HCT116 (cell line): ENCODE results near the gene PKNOX2. TPM values are rescaled to one million over a fixed set of nuclear protein-coding genes. Genes with fewer than 3 reads are reported as not detected.

ENCODE experiments used
- ATAC-seq: fragments of 200-7000 bp; cut with Tn5 transposase; 2 replicates; pipeline ENCODE4 v1.9.1; 2020; ENCODE audit warnings: mild to moderate bottlenecking, moderate library complexity
- BruUV-seq: library from RNA; stranded (reverse); fragments of 400-500 nt; replicated peaks from 2 replicates; lab custom pipeline; 2021; lab: Mats Ljungman, UMichigan
- CTCF ChIA-PET: fragments of 300-600 bp; sonication (Branson Sonifier 250); formaldehyde crosslinking; loops from one replicate; lab custom pipeline; 2021; ENCODE audit warnings: antibody characterized with exemption; lab: Charles Lee
- POLR2A ChIA-PET: fragments of 300-600, 350-600 bp; sonication (Branson Sonifier 250); formaldehyde crosslinking; loops from one replicate; lab custom pipeline; 2021; ENCODE audit warnings: antibody characterized with exemption; lab: Charles Lee
- RAD21 ChIA-PET, 2 experiments: fragments of 300-600 bp; sonication (Branson Sonifier 250); formaldehyde crosslinking; loops; one replicate each; lab custom pipeline; 2023; ENCODE audit warnings: low total read pairs in 2 of 2; ENCODE audit not compliant: uncharacterized antibody in 2 of 2, unreplicated experiment in 2 of 2, low non-redundant PET in 1 of 2; lab: Charles Lee
- DNase-seq: peaks from one replicate; pipeline ENCODE4 v3.0.0-alpha.2; 2010; ENCODE audit warnings: low read depth, low spot score
- H2AFZ ChIP-seq: fragments of 200-600 bp; shearing (Covaris generic), sonication (generic); 2 replicates; pipeline ENCODE4 v1.6.1; 2017; ENCODE audit warnings: low read depth, mixed run types, mixed read lengths, antibody characterized with exemption, low read length; ENCODE audit not compliant: poor library complexity, severe bottlenecking
- H3K27ac ChIP-seq: 2 replicates; pipeline ENCODE4 v1.5.1; 2012; ENCODE audit warnings: low read depth, low read length
- H3K27me3 ChIP-seq: fragments of 200-600 bp; sonication (generic); 2 replicates; pipeline ENCODE4 v1.6.1; 2016; ENCODE audit warnings: mixed run types, low read length, mixed read lengths; ENCODE audit not compliant: insufficient read depth
- H3K36me3 ChIP-seq, 2 experiments: fragments of 200-500 bp in 1 of 2; fragments of 200-600 bp in 1 of 2; sonication (Bioruptor generic) in 1 of 2; sonication (generic) in 1 of 2; 2 replicates each; pipeline versions ENCODE4 v1.5.1 to v1.6.1; 2014 to 2016; ENCODE audit warnings: low read length in 2 of 2, inconsistent platforms in 1 of 2, mixed read lengths in 1 of 2, mixed run types in 1 of 2; ENCODE audit not compliant: insufficient read depth in 2 of 2, control insufficient read depth in 1 of 2
- H3K4me1 ChIP-seq, 2 experiments: fragments of 200-600 bp in 1 of 2; sonication (generic) in 1 of 2; 2 replicates each; pipeline versions ENCODE4 v1.5.1 to v1.6.1; 2012 to 2017; ENCODE audit warnings: low read length in 2 of 2, inconsistent platforms in 1 of 2, mild to moderate bottlenecking in 1 of 2, mixed read lengths in 1 of 2, mixed run types in 1 of 2, moderate library complexity in 1 of 2; ENCODE audit not compliant: insufficient read depth in 2 of 2, control insufficient read depth in 1 of 2
- H3K4me2 ChIP-seq: fragments of 200-600 bp; sonication (generic); 2 replicates; pipeline ENCODE4 v1.6.1; 2017; ENCODE audit warnings: mixed run types, low read length, mixed read lengths
- H3K4me3 ChIP-seq, 2 experiments: fragments of 200-600 bp in 1 of 2; sonication (generic) in 1 of 2; replicated peaks in 1 of 2; 2 replicates each; pipeline ENCODE4 v1.5.1; 2011 to 2016; ENCODE audit warnings: low read length in 2 of 2, control low read depth in 1 of 2, low read depth in 1 of 2, mild to moderate bottlenecking in 1 of 2, mixed read lengths in 1 of 2, mixed run types in 1 of 2
- H3K79me2 ChIP-seq: fragments of 200-600 bp; sonication (generic); 2 replicates; pipeline ENCODE4 v1.6.1; 2017; ENCODE audit warnings: mild to moderate bottlenecking, mixed run types, low read length, moderate library complexity, mixed read lengths; ENCODE audit not compliant: insufficient read depth
- H3K9ac ChIP-seq: fragments of 200-600 bp; sonication (generic); 2 replicates; pipeline ENCODE4 v1.6.1; 2016; ENCODE audit warnings: low read length, mixed read lengths
- H3K9me2 ChIP-seq: fragments of 200-600 bp; sonication (generic), shearing (Covaris generic); 2 replicates; pipeline ENCODE4 v1.6.1; 2017; ENCODE audit warnings: mixed run types, mild to moderate bottlenecking, moderate library complexity; ENCODE audit not compliant: insufficient read depth
- H3K9me3 ChIP-seq, 2 experiments: fragments of 200-500 bp in 1 of 2; fragments of 200-600 bp in 1 of 2; sonication (Bioruptor generic) in 1 of 2; sonication (generic) in 1 of 2; 2 replicates each; pipeline ENCODE4 v1.6.1; 2014 to 2017; ENCODE audit warnings: low read length in 2 of 2, mixed read lengths in 2 of 2, inconsistent platforms in 1 of 2, low read depth in 1 of 2, mild to moderate bottlenecking in 1 of 2, mixed run types in 1 of 2, moderate library complexity in 1 of 2; ENCODE audit not compliant: control insufficient read depth in 1 of 2, insufficient read depth in 1 of 2
- H4K20me1 ChIP-seq: fragments of 200-600 bp; sonication (generic), shearing (Covaris generic); 2 replicates; pipeline ENCODE4 v1.6.1; 2017; ENCODE audit warnings: mixed run types, mild to moderate bottlenecking, moderate library complexity; ENCODE audit not compliant: insufficient read depth
- CBX3 ChIP-seq: IDR thresholded peaks from 2 replicates; pipeline ENCODE4 v1.6.1; 2012; ENCODE audit warnings: low read depth
- CEBPB ChIP-seq: IDR thresholded peaks from 2 replicates; pipeline ENCODE4 v1.6.1; 2012; ENCODE audit warnings: low read depth
- ELF1 ChIP-seq: IDR thresholded peaks from 2 replicates; pipeline ENCODE4 v1.6.1; 2012; ENCODE audit warnings: low read depth, borderline replicate concordance
- EZH2 ChIP-seq: fragments of 200-600 bp; sonication (generic); IDR thresholded peaks from 2 replicates; pipeline ENCODE4 v1.6.1; 2017; ENCODE audit warnings: antibody characterized with exemption, mixed run types
- EZH2phosphoT487 ChIP-seq: fragments of 200-600 bp; IDR thresholded peaks from 2 replicates; pipeline ENCODE4 v1.6.1; 2018; ENCODE audit warnings: antibody characterized with exemption, borderline replicate concordance
- FOSL1 ChIP-seq: IDR thresholded peaks from 2 replicates; pipeline ENCODE4 v1.6.1; 2012; ENCODE audit warnings: low read depth
- POLR2A ChIP-seq: IDR thresholded peaks from 2 replicates; pipeline ENCODE4 v1.7.0; 2011; ENCODE audit warnings: borderline replicate concordance; ENCODE audit not compliant: insufficient read depth, insufficient read length; ENCODE audit errors: extremely low read depth
- POLR2AphosphoS5 ChIP-seq: IDR thresholded peaks from 2 replicates; pipeline ENCODE4 v1.6.1; 2011; ENCODE audit warnings: mild to moderate bottlenecking, low read depth, low read length, moderate library complexity
- RAD21 ChIP-seq: IDR thresholded peaks from 2 replicates; pipeline ENCODE4 v1.6.1; 2012; ENCODE audit warnings: low read depth, mild to moderate bottlenecking
- SIN3A ChIP-seq: IDR thresholded peaks from 2 replicates; pipeline ENCODE4 v1.6.1; 2012; ENCODE audit warnings: low read depth
- SP1 ChIP-seq: IDR thresholded peaks from 2 replicates; pipeline ENCODE4 v1.6.1; 2012; ENCODE audit warnings: low read depth
- SRF ChIP-seq: IDR thresholded peaks from 2 replicates; pipeline ENCODE4 v1.6.1; 2012; ENCODE audit warnings: low read depth
- TCF7L2 ChIP-seq: IDR thresholded peaks from 2 replicates; pipeline ENCODE4 v1.7.0; 2011; ENCODE audit warnings: borderline replicate concordance, inconsistent platforms; ENCODE audit not compliant: insufficient read depth, insufficient read length; ENCODE audit errors: extremely low read depth
- YY1 ChIP-seq: IDR thresholded peaks from 2 replicates; pipeline ENCODE4 v1.6.1; 2011; ENCODE audit warnings: low read length, low read depth, moderate library complexity, mild to moderate bottlenecking; ENCODE audit not compliant: insufficient replicate concordance; ENCODE audit errors: extremely low read depth
- intact Hi-C: fragments of 100-400 bp; cut with micrococcal nuclease; formaldehyde crosslinking; loops from 2 replicates; pipeline ENCODE4 v1.10.0; 2022
- total RNA-seq: library from RNA; stranded (reverse); gene quantifications from one replicate; pipeline ENCODE4 v1.2.1, GENCODE V29; 2021; ENCODE audit not compliant: unreplicated experiment
- TF ChIP-seq, protein P1 (sequence below): IDR thresholded peaks from 2 replicates; pipeline ENCODE4 v1.6.1; 2012
- TF ChIP-seq, protein P2 (sequence below), 3 experiments: fragments of 200-600 bp in 1 of 3; sonication (generic) in 1 of 3; IDR thresholded peaks in 2 of 3; conservative IDR thresholded peaks in 1 of 3; 2 replicates each; pipeline ENCODE4 v1.5.1; 2012 to 2017; ENCODE audit warnings: low read depth in 2 of 3, low read length in 2 of 3, antibody characterized with exemption in 1 of 3, borderline replicate concordance in 1 of 3, control low read depth in 1 of 3, mild to moderate bottlenecking in 1 of 3, mixed read lengths in 1 of 3, mixed run types in 1 of 3, moderate library complexity in 1 of 3; ENCODE audit not compliant: insufficient read depth in 1 of 3
- TF ChIP-seq, protein P3 (sequence below): IDR thresholded peaks from 2 replicates; pipeline ENCODE4 v1.6.1; 2011; ENCODE audit warnings: mild to moderate bottlenecking, low read length, moderate library complexity; ENCODE audit not compliant: insufficient replicate concordance; ENCODE audit errors: extremely low read depth
- TF ChIP-seq, protein P4 (sequence below): IDR thresholded peaks from 2 replicates; pipeline ENCODE4 v1.6.1; 2012
- TF ChIP-seq, protein P5 (sequence below): IDR thresholded peaks from 2 replicates; pipeline ENCODE4 v1.6.1; 2012; ENCODE audit warnings: low read depth

The PKNOX2 gene
- total RNA-seq, 1 experiment from 2014 or later, result 0.20 TPM

DNA sequence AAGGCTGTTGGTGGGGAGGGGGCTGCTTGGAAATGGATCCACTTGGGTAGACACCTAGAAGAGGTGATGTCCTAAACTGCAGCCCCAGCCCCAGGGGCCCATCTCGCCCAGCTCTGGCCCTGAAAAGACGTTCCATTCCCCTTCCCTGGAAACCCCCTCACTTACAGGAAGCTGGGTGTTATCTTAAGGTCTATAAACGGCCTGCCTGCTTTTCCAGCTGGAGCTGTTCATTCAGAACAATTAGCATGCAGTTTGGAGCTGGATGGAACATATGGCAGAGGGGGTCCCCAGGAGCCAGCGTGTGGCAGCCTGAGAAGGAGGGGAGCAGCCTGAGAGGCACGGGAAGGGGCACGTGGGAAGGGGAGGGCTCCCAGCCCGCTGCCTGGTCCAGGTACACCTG, 139.6 kb downstream of the PKNOX2 start:
- Histone ChIP-seq H3K9me3 (no peaks in the 10 kb centered on the region), H3K4me3 (no peak overlapping the region), H3K36me3 (no peaks in the 10 kb centered on the region), H3K27ac (no peak overlapping the region), H3K27me3 (no peaks in the 10 kb centered on the region), H4K20me1 (no peaks in the 10 kb centered on the region), H3K79me2 (no peaks in the 10 kb centered on the region), H3K9me2 (no peaks in the 10 kb centered on the region), H2AFZ (no peak overlapping the region), H3K4me2 (no peak overlapping the region), H3K4me1 (peaks cover 5 to 10% of the 10 kb centered on the region in 2 experiments; a peak in 2 of 4 replicates), H3K9ac (no peak overlapping the region)
- ChIA-PET CTCF (interaction anchor here (0.6 kb wide), 1 partner anchor 38 kb away, joined by 3 read pairs; no protein-coding TSS in a partner anchor), RAD21 (no interaction called here), POLR2A (no interaction called here)
- intact Hi-C loops, result no loop called here
- DNase-seq, result no peak
- no peak for TF ChIP-seq SIN3A
- TF ChIP-seq, protein P1, sequence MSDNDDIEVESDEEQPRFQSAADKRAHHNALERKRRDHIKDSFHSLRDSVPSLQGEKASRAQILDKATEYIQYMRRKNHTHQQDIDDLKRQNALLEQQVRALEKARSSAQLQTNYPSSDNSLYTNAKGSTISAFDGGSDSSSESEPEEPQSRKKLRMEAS, result no peak
- TF ChIP-seq, protein P2, sequence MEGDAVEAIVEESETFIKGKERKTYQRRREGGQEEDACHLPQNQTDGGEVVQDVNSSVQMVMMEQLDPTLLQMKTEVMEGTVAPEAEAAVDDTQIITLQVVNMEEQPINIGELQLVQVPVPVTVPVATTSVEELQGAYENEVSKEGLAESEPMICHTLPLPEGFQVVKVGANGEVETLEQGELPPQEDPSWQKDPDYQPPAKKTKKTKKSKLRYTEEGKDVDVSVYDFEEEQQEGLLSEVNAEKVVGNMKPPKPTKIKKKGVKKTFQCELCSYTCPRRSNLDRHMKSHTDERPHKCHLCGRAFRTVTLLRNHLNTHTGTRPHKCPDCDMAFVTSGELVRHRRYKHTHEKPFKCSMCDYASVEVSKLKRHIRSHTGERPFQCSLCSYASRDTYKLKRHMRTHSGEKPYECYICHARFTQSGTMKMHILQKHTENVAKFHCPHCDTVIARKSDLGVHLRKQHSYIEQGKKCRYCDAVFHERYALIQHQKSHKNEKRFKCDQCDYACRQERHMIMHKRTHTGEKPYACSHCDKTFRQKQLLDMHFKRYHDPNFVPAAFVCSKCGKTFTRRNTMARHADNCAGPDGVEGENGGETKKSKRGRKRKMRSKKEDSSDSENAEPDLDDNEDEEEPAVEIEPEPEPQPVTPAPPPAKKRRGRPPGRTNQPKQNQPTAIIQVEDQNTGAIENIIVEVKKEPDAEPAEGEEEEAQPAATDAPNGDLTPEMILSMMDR (IDR thresholded peaks at IDR 0.05 in 2 of 3, conservative IDR thresholded peaks at IDR 0.05 in 1 of 3; ENCODE audit: borderline replicate concordance in 1 of 3, insufficient read depth in 1 of 3, low read depth in 2 of 3, low read length in 2 of 3), result no peak
- TF ChIP-seq RAD21, result no peak
- no peak for TF ChIP-seq FOSL1
- TF ChIP-seq YY1, result no peak
- TF ChIP-seq EZH2, result no peak
- no peak for TF ChIP-seq EZH2phosphoT487
- TF ChIP-seq ELF1, result no peak
- TF ChIP-seq, protein P3, sequence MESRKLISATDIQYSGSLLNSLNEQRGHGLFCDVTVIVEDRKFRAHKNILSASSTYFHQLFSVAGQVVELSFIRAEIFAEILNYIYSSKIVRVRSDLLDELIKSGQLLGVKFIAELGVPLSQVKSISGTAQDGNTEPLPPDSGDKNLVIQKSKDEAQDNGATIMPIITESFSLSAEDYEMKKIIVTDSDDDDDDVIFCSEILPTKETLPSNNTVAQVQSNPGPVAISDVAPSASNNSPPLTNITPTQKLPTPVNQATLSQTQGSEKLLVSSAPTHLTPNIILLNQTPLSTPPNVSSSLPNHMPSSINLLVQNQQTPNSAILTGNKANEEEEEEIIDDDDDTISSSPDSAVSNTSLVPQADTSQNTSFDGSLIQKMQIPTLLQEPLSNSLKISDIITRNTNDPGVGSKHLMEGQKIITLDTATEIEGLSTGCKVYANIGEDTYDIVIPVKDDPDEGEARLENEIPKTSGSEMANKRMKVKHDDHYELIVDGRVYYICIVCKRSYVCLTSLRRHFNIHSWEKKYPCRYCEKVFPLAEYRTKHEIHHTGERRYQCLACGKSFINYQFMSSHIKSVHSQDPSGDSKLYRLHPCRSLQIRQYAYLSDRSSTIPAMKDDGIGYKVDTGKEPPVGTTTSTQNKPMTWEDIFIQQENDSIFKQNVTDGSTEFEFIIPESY, result no peak
- TF ChIP-seq POLR2A, result no peak
- TF ChIP-seq CBX3, result no peak
- no peak for TF ChIP-seq CEBPB
- TF ChIP-seq POLR2AphosphoS5, result no peak
- TF ChIP-seq SRF, result no peak
- TF ChIP-seq SP1, result no peak
- no peak for TF ChIP-seq TCF7L2
- TF ChIP-seq, protein P4, sequence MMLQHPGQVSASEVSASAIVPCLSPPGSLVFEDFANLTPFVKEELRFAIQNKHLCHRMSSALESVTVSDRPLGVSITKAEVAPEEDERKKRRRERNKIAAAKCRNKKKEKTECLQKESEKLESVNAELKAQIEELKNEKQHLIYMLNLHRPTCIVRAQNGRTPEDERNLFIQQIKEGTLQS, result no peak
- TF ChIP-seq, protein P5, sequence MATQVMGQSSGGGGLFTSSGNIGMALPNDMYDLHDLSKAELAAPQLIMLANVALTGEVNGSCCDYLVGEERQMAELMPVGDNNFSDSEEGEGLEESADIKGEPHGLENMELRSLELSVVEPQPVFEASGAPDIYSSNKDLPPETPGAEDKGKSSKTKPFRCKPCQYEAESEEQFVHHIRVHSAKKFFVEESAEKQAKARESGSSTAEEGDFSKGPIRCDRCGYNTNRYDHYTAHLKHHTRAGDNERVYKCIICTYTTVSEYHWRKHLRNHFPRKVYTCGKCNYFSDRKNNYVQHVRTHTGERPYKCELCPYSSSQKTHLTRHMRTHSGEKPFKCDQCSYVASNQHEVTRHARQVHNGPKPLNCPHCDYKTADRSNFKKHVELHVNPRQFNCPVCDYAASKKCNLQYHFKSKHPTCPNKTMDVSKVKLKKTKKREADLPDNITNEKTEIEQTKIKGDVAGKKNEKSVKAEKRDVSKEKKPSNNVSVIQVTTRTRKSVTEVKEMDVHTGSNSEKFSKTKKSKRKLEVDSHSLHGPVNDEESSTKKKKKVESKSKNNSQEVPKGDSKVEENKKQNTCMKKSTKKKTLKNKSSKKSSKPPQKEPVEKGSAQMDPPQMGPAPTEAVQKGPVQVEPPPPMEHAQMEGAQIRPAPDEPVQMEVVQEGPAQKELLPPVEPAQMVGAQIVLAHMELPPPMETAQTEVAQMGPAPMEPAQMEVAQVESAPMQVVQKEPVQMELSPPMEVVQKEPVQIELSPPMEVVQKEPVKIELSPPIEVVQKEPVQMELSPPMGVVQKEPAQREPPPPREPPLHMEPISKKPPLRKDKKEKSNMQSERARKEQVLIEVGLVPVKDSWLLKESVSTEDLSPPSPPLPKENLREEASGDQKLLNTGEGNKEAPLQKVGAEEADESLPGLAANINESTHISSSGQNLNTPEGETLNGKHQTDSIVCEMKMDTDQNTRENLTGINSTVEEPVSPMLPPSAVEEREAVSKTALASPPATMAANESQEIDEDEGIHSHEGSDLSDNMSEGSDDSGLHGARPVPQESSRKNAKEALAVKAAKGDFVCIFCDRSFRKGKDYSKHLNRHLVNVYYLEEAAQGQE, result no peak
- BruUV-seq, result no TSS peak
- no peak for ATAC-seq
